Left lung (tissue), 10 donors: ENCODE measurements around the gene DIP2A. TPM values are rescaled to one million over a fixed set of nuclear protein-coding genes. Genes with fewer than 3 reads are reported as not detected.
A peak's percentile ranks its signal among the peaks of the same experiment; 100 is the strongest.

Experiments used
- ATAC-seq: fragments of 200-7000 bp; cut with Tn5 transposase; one replicate; pipeline ENCODE4 v1.9.1; 2020; ENCODE audit warnings: moderate library complexity
- DNase-seq, 4 donors: peaks; one replicate each; pipeline ENCODE4 v3.0.0-alpha.2; 2013 to 2020
- H3K27ac ChIP-seq, 2 donors: fragments of 200-600 bp; sonication (generic) in 1 of 2; one replicate each; pipeline versions ENCODE4 v1.5.0 to v1.8.0; 2020 to 2021
- H3K27me3 ChIP-seq, 2 donors: fragments of 200-600 bp; sonication (generic) in 1 of 2; one replicate each; pipeline versions ENCODE4 v1.5.0 to v1.8.0; 2020 to 2021
- H3K36me3 ChIP-seq, 2 donors: fragments of 200-600 bp; sonication (generic) in 1 of 2; one replicate each; pipeline versions ENCODE4 v1.5.0 to v1.8.0; 2020 to 2021
- H3K4me1 ChIP-seq, 2 donors: fragments of 200-600 bp; one replicate each; pipeline ENCODE4 v1.8.0; 2021
- H3K4me3 ChIP-seq, 2 donors: fragments of 200-600 bp; sonication (generic) in 1 of 2; one replicate each; pipeline versions ENCODE4 v1.5.0 to v1.8.0; 2020 to 2021; ENCODE audit warnings: mild to moderate bottlenecking in 1 of 2
- H3K9me3 ChIP-seq, 2 donors: fragments of 200-600 bp; sonication (generic) in 1 of 2; one replicate each; pipeline versions ENCODE4 v1.5.0 to v1.8.0; 2020 to 2021
- CTCF ChIP-seq, 2 donors: fragments of 200-600 bp; sonication (generic) in 1 of 2; IDR thresholded peaks; one replicate each; pipeline versions ENCODE4 v1.5.0 to v1.8.0; 2021; ENCODE audit warnings: antibody characterized with exemption in 2 of 2
- intact Hi-C, 2 donors: fragments of 100-400 bp; cut with DNase I; formaldehyde crosslinking; loops; one replicate each; pipeline versions ENCODE4 v1.11.2 to v1.14.2; 2022
- polyA plus RNA-seq, 6 donors: library from polyadenylated mRNA; unstranded; fragments of 120-200 nt; gene quantifications; one replicate each; pipeline ENCODE4 v1.2.1, GENCODE V29; 2013; ENCODE audit not compliant: insufficient read length in 6 of 6
- total RNA-seq, 2 donors: library from RNA; stranded (reverse); fragmentation: NEBNext Ultra II Directional; extraction: Animal tissue kit (Norgen Biotek cat#: 25700); gene quantifications; one replicate each; pipeline ENCODE4 v1.2.1, GENCODE V29; 2021
- donor health status: DM: no; HTN: yes; CAD: no.
- donor health status: DM: no; HTN: no; CAD: no.

DIP2A gene
- total and polyA plus RNA-seq, 8 donors, result 31.5 to 75.3 (median 62.6) TPM

- intact Hi-C loops, result no loop called here
- DNase-seq, result no peak
- no peaks in the 10 kb centered on the region for H3K27me3 ChIP-seq
- no peak overlapping the region for H3K4me3 ChIP-seq
- no peak for TF ChIP-seq CTCF (IDR thresholded peaks at IDR 0.05)
- no peaks in the 10 kb centered on the region for H3K9me3 ChIP-seq
- H3K27ac ChIP-seq, result no peak overlapping the region
- ATAC-seq, result no peak
- H3K36me3 ChIP-seq, result peaks cover 0 to 5% of the 10 kb centered on the region in 2 donors
- peaks cover 0 to 31% of the 10 kb centered on the region in 2 donors for H3K4me1 ChIP-seq
Measured at GRCh38 chr21:46469275-46469674, 10.6 kb downstream of the DIP2A start.

- ATAC-seq, result no peak
- peak overlapping the region in 1 of 2 donors; percentile 62 for H3K27ac ChIP-seq
- no peak for TF ChIP-seq CTCF (IDR thresholded peaks at IDR 0.05)
Measured at GRCh38 chr21:46471514-46471913, 12.8 kb downstream of the DIP2A start.

GRCh38 chr21:46472246-46472645 is 13.6 kb downstream of the DIP2A start:
- ATAC-seq (peak; percentile 69), DNase-seq (no peak)
- no peaks in the 10 kb centered on the region for H3K9me3 ChIP-seq
- no peak overlapping the region for H3K4me3 ChIP-seq
- no peak for TF ChIP-seq CTCF (IDR thresholded peaks at IDR 0.05)
- intact Hi-C loops, result no loop called here
- H3K36me3 ChIP-seq, result peaks cover 0 to 5% of the 10 kb centered on the region in 2 donors
- peak overlapping the region in 1 of 2 donors; percentile 62 for H3K27ac ChIP-seq
- H3K4me1 ChIP-seq, result peaks cover 0 to 25% of the 10 kb centered on the region in 2 donors
- no peaks in the 10 kb centered on the region for H3K27me3 ChIP-seq

More at GRCh38 chr21:46471514-46471913, 12.8 kb downstream of the DIP2A start:
- Histone ChIP-seq H3K36me3 (peaks cover 0 to 5% of the 10 kb centered on the region in 2 donors), H3K4me1 (peaks cover 0 to 25% of the 10 kb centered on the region in 2 donors), H3K27me3 (no peaks in the 10 kb centered on the region), H3K4me3 (no peak overlapping the region), H3K9me3 (no peaks in the 10 kb centered on the region)
- no peak for DNase-seq
- intact Hi-C loops, result no loop called here

GRCh38 chr21:46474382-46474781 is 15.7 kb downstream of the DIP2A start:
- Histone ChIP-seq H3K9me3 (no peaks in the 10 kb centered on the region), H3K4me1 (peaks cover 0 to 25% of the 10 kb centered on the region in 2 donors), H3K27ac (no peak overlapping the region), H3K27me3 (no peaks in the 10 kb centered on the region), H3K4me3 (no peak overlapping the region), H3K36me3 (peaks cover 0 to 3% of the 10 kb centered on the region in 2 donors)
- no peak for TF ChIP-seq CTCF (IDR thresholded peaks at IDR 0.05)
- intact Hi-C loops, result no loop called here
- ATAC-seq, result no peak
- no peak for DNase-seq

- Histone ChIP-seq H3K9me3 (no peaks in the 10 kb centered on the region), H3K27me3 (no peaks in the 10 kb centered on the region), H3K4me3 (no peak overlapping the region), H3K36me3 (no peaks in the 10 kb centered on the region), H3K27ac (no peak overlapping the region), H3K4me1 (peaks cover 0 to 25% of the 10 kb centered on the region in 2 donors)
- ATAC-seq (no peak), DNase-seq (no peak)
- intact Hi-C loops, result no loop called here
- TF ChIP-seq CTCF (IDR thresholded peaks at IDR 0.05), result no peak
Measured at GRCh38 chr21:46475296-46475695, 16.6 kb downstream of the DIP2A start.
